HG02798 (cell line): ENCODE results near the gene SDS.

Source experiments
- ATAC-seq: cut with Tn5 transposase; IDR thresholded peaks from one replicate; pipeline ENCODE4 v1.9.1; 2021; ENCODE audit warnings: mild to moderate bottlenecking; ENCODE audit not compliant: unreplicated experiment, poor library complexity

The SDS gene

GRCh38 chr12:113401066-113402000 lies 2.4 kb downstream of the SDS start:
- no peak for ATAC-seq

GRCh38 chr12:113400362-113400761 lies 3.3 kb downstream of the SDS start:
- ATAC-seq, result no peak

GRCh38 chr12:113399490-113399889 lies 4.2 kb downstream of the SDS start:
- no peak for ATAC-seq

- ATAC-seq, result no peak
Measured at GRCh38 chr12:113398346-113399290, 5.1 kb downstream of the SDS start.

GRCh38 chr12:113397497-113398197 lies 6.0 kb downstream of the SDS start:
- no peak for ATAC-seq

GRCh38 chr12:113396828-113397496 lies 6.7 kb downstream of the SDS start:
- ATAC-seq, result no peak

GRCh38 chr12:113396200-113396599 lies 7.5 kb downstream of the SDS start:
- ATAC-seq, result no peak

- ATAC-seq, result no peak
Measured at GRCh38 chr12:113395119-113395518, 8.6 kb downstream of the SDS start.

- ATAC-seq, result no peak
Measured at GRCh38 chr12:113393749-113394148, 9.9 kb downstream of the SDS start.

GRCh38 chr12:113392988-113393579 lies 10.6 kb downstream of the SDS start:
- ATAC-seq, result no peak

GRCh38 chr12:113392520-113392919 lies 11.2 kb downstream of the SDS start:
- no peak for ATAC-seq

GRCh38 chr12:113391650-113392337 lies 11.9 kb downstream of the SDS start:
- no peak for ATAC-seq

GRCh38 chr12:113391145-113391544 lies 12.5 kb downstream of the SDS start:
- ATAC-seq, result no peak

GRCh38 chr12:113390064-113391043 lies 13.3 kb downstream of the SDS start:
- no peak for ATAC-seq

- no peak for ATAC-seq
Measured at GRCh38 chr12:113388351-113388750, 15.3 kb downstream of the SDS start.

- ATAC-seq, result no peak
Measured at GRCh38 chr12:113387631-113388030, 16.1 kb downstream of the SDS start.

- no peak for ATAC-seq
Measured at GRCh38 chr12:113386866-113387566, 16.7 kb downstream of the SDS start.
